ENCODE results near the gene ANKRD6. TPM values are rescaled to one million over a fixed set of nuclear protein-coding genes. Genes with fewer than 3 reads are reported as not detected.

Gene ANKRD6
- total RNA-seq, 4 donors from 2014 or later, result 7.7 to 18.5 (median 11.9) TPM

DNA sequence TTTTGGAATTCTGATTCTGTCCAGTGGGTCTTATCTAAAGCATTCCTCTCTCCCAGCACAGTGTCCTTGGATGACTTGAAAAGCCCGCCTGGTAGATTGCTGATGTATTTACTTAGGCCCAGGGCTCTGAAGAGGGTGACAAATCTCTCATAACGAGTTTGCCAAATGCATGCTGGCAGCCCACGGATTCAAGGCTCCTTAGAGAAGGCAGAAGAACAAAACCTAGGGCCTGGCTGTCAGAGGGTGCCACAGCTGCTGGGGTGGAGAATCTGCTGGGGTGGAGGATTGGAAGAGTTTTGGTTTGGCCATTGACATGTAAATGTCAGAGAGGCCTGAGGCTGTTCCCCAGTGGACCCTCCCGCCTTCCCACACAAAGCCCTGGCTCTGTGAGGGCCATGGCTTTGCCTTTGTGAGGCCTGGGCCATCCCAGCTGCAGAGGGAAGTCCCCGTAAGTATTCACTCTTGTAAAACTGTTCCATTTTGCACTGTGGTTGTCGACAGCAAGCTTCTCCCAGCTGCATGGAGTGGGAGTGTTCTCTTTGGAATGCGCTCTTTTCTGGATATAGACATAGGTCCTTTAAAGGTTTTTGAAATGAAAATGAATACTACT, 50.3 kb downstream of the ANKRD6 start:
- TF ChIP-seq, protein P1, sequence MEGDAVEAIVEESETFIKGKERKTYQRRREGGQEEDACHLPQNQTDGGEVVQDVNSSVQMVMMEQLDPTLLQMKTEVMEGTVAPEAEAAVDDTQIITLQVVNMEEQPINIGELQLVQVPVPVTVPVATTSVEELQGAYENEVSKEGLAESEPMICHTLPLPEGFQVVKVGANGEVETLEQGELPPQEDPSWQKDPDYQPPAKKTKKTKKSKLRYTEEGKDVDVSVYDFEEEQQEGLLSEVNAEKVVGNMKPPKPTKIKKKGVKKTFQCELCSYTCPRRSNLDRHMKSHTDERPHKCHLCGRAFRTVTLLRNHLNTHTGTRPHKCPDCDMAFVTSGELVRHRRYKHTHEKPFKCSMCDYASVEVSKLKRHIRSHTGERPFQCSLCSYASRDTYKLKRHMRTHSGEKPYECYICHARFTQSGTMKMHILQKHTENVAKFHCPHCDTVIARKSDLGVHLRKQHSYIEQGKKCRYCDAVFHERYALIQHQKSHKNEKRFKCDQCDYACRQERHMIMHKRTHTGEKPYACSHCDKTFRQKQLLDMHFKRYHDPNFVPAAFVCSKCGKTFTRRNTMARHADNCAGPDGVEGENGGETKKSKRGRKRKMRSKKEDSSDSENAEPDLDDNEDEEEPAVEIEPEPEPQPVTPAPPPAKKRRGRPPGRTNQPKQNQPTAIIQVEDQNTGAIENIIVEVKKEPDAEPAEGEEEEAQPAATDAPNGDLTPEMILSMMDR (IDR thresholded peaks at IDR 0.05; ENCODE audit: low read depth), result no peak

DNA sequence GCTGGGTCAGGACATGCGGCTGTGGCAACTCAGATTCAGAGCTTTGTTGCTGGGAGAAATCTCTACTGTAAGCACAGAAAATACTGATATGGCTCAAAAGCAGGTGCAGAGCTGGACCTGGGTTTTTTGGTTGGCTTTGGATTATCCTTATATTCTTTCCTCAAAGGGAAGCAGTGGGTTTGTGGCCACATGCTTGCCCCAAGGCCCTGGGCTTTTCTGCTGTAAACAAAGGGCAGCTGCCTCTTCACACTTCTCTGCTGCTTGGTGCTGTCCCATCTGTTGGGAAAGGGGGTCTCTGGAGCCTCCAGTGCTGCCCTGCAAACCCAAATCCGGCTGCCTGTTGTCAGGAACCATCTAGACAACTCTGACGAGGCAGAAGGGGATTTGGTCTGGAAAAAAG, 52.4 kb downstream of the ANKRD6 start:
- TF ChIP-seq, protein P1 (IDR thresholded peaks at IDR 0.05; ENCODE audit: low read depth), result no peak

DNA sequence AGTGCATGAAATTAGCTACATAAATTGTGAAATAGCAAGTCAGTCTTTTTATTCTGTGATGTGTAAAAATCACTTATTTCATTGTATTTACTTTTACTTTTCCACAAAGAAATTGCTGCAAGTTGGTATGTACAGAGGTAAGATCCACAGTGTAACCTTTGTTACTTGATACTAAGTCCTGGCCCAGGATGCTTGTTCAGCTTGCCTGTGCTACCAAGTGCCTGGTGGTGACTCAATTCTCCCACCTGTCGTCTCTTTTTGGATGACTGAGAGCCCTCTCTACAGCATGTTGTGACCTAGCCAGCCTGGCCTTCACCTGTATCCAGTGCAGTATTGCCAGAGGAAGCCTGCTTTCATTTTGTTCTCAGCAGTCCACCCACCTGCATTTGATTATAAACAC, 54.9 kb downstream of the ANKRD6 start:
- TF ChIP-seq, protein P1 (IDR thresholded peaks at IDR 0.05; ENCODE audit: low read depth), result no peak

DNA sequence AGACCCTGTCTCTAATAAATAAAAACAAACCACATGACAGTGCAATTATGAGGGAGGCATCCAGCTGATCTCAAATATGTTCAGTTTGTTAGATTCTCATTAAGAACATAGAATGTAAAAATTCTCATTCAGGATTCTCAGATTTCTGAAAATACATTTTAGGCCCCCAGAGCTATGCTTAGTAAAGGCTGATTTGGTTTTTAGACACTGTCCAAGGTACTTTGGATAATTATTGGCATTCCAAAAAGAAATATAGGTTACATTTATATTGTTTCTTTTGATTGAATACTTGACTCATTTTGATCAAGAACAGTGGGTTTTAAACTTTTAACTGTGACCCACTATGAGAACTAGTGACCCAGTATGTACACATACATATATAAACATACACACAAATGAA, 55.5 kb downstream of the ANKRD6 start:
- TF ChIP-seq, protein P1 (IDR thresholded peaks at IDR 0.05; ENCODE audit: low read depth), result no peak

DNA sequence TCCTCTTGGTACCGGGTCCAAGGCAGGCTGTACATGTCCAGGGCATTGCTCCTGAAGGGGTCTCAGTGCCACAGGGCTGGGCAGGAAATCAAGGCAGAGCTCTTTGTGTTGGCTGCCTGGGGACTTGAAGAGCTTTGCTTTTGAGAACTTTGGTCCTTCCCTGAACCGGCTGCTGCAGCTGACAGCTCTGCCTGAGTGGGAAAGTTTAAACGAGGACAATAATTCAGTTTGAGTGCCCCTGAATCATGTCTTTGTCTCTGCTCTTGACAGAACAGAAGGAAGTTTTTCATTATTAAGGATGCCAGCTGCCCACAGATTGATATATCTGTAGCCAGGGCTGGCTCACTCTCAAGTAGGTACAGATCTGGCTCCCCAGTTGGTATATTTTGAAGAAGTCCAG, 56.1 kb downstream of the ANKRD6 start:
- TF ChIP-seq, protein P1 (IDR thresholded peaks at IDR 0.05; ENCODE audit: low read depth), result no peak

DNA sequence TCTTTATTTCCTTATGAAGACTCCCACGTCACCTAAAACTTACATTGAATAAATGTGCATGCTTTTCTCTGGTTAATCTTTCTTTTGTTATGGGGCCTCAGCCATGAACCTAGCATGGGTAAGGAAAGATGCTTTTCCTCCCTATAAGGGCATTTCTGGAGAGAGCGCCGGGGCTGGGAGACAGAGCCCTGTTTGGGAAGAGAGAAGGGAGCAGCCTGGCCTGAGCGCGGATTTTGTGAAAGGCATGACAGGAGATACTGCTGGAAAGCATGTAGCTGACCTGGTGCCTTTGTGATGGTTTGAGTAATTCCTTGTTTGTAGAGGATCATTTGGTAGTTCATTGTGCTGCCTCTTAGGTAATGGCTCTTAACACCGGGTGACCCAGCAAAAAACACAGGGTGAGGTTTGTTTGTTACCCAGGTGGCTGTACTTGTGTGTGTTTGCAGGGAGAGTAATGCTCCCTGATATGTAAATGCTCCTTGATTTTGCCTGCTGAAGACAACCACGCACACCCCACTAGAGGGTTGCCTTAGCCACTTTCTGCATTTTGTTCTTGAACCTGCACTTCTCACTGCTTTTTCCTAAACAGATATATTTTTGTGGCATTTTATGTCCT, 59.2 kb downstream of the ANKRD6 start:
- TF ChIP-seq, protein P1 (IDR thresholded peaks at IDR 0.05; ENCODE audit: low read depth), result no peak

DNA sequence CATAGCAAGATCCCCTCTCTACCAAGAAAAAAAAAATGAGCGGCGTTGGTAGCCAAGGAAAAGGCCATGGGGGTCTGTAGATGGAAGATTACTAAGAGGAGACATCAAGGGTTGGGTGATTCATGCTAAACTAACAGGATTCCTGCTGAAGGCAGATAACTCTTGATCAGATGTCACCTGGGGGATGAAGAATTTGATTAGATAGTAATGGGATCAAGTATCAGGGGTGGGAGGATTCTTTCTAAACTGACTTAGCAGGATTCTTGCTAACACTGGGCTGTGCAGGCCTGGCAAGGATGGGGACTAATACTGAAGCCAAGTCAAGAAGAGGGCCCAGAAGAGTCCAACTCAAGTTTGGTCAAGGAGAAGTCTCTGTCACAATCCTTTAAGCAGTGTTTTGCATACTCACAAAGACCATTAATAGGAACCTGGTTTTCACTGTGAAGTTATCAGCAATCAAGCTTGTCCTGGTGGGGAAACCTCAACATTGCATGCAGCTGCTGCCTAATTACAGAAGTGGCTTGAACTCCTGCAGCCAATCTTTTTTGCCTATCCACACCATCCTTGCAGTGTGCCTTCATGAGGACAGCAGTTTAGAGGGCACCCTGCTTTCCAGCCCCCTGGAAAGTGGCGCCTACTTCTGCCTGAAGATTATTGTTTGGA, 61.3 kb downstream of the ANKRD6 start:
- TF ChIP-seq, protein P1 (IDR thresholded peaks at IDR 0.05; ENCODE audit: low read depth), result no peak

Measured in subcutaneous adipose tissue (tissue), 4 donors.